IPS DF 19.7 (cell line): ENCODE measurements around the gene EPB41L5.
"Not testable (repeated sequence)": the region's sequence is repeated elsewhere in the genome, so short reads cannot be mapped to it uniquely, and the experiment has no call there.

Source experiments
- DNase-seq: peaks from one replicate; pipeline ENCODE4 v3.0.0-alpha.2; 2013; ENCODE audit warnings: low read depth, low spot score

EPB41L5 gene

DNA sequence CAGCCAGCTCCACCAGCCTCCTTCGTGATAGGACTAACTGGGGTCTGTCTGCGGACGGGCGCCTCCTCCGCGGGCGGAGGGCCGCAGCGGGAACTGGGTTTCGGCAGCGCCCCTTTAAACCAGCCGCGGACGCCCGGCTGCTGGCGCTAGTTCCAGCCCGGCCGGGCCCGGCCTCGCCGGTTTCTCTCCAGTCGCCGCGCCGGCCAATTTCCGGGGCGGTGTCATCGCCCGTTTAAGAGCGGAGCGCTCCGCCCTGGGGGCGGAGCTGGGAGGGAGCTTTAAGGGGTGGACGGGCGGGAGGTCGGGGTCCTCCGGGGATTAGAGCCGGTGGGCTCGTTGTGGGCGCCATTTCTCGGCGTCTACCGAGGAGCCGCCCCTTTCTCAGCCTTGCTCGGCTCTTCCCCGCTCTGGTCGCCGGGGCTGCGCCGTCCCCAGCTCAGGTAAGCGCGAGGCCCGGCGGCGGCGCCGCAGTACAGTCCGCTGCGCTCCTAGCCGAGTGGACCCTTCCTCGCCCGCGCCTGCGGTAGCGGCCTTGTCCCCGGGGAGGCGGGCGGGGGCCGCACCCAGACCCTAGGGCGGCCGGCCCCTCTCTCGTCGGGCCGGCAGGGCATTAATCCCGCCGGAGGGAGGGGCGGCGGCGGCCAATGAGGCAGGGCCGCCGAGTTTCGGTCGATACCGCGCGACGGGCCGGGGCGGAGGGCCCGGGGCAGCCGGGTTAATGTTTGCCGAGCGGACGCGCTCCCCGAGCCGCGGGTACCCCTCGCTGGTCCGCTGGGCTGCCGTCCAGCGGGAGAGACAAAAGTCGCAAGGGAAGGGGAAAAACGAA is at the start of gene EPB41L5:
Gene EPB41L5, plus strand, starts transcription at position 307 of the 826 bp plus-strand sequence. CDS start 6,008 bp downstream, outside the sequence.
- peak; percentile 67 for DNase-seq

DNA sequence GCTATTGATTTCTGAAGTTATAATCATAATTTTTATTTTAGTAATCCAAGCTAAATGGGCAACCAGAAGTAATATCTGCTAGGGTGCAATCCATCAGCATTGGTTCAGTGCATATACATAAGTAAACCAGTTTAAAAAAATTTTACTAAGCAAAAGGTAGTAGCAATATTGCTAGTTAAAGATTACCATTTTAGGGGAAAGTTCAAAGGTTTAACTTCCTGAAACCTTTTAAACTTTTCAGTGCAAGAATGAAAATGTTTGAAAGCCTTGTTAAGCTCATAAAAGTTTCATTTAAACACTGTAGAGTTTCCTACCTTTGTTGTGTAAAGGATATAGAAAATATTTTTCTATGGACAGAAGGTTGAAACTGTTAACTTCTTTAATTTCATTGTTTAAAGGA is 31.0 kb upstream of the EPB41L5 start:
- DNase-seq: no peak

DNA sequence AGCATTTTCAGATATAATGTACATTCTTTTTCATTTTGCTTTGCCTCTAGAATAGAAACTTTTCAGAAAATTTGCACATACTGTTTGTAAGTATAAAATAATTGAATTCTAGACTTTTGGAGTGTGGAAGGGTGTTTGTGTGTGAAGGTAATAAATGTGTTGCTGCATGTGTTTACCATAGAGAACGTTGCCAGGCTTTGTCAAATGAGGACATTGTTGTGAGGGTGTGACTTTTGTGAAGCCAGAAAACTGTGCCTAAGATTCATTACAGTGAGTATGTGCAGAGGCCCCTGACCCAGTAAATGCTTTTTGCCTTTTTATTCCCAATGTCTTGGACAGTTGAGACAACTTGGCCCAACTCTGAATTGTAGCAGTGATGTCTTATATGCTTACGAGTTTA is 30.4 kb upstream of the EPB41L5 start:
- no peak for DNase-seq

DNA sequence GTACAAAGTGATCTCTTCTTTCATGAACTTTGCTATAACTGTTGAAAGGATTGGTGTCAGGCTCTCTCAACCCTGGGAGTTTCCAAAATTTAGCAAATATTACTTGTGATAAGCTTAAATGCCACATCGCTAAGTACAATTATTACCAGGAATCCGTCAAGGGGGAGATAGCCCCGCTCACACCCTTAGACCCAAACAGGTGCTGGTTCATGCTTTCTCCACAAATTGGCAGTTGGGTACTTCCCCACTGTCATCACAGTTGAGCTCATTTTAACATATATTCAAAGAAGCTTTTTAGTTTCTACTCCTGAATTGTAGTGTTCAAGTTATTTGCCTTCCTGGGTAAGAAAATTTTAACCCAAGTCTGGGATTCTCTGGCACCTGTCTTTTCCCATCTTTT is 29.8 kb upstream of the EPB41L5 start:
- DNase-seq: no peak

DNA sequence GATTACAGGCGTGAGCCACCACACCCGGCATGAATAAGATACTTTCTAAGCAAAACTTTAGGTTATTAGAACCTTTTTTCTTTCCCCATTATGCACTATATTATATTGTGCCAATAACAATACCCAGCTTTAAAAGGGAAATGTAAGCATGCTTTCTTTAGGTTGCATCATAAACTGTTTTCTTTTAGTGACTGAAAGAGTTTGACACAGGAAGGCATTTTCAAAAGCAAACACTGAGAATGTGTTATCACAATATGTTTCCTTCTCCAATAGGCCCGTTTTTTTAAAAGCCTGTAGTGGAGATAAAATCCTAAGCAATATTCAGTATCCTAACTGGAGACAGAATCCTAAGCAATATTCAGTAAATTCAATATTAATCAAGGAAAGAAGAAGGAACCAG is 16.7 kb upstream of the EPB41L5 start:
- DNase-seq: no peak

DNA sequence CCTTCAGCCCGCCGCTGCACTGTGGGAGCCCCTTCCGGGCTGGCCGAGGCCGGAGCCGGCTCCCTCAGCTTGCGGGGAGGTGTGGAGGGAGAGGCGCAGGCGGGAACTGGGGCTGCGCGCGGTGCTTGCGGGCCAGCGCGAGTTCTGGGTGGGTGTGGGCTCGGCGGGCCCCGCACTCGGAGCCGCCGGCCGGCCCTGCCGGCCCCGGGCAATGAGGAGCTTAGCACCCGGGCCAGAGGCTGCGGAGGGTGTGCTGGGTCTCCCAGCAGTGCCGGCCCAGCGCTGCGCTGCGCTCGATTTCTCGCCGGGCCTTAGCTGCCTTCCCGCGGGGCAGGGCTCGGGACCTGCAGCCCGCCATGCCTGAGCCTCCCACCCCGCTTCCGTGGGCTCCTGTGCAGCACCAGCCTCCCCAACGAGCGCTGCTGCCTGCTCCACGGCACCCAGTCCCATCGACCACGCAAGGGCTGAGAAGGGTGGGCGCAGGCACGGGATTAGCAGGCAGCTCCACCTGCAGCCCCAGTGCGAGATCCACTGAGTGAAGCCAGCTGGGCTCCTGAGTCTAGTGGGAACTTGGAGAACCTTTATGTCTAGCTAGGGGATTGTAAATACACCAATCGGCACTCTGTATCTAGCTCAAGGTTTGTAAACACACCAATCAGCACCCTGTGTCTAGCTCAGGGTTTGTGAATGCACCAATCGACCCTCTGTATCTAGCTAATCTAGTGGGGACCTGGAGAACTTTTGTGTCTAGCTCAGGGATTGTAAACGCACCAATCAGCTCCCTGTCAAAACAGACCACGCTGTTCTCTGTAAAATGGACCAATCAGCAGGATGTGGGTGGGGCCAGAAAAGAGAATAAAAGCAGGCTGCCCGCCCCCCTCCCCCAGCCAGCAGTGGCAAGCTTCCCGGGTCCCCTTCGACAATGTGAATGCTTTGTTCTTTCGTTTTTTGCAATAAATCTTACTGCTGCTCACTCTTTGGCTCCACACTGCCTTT is 15.7 kb upstream of the EPB41L5 start:
- not testable (repeated sequence) for DNase-seq

DNA sequence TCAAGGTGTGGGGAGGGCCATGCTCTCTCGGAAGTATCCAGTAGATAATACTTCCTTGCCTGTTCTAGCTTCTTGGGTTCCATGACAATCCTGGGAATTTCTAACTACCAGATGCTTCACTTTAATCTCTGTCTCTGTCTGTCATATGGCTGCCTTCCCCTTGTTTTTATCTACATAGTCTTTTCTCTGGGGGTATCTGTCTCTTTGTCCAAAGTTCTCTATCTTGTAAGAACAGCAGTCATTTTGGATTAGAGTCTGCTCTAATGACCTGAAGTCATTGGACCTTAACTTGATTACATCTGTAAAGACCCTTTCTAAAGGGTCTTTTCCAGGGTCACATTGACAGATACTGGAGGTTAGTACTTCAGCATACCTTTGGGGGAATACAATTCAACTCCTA is 11.4 kb upstream of the EPB41L5 start:
- no peak for DNase-seq

DNA sequence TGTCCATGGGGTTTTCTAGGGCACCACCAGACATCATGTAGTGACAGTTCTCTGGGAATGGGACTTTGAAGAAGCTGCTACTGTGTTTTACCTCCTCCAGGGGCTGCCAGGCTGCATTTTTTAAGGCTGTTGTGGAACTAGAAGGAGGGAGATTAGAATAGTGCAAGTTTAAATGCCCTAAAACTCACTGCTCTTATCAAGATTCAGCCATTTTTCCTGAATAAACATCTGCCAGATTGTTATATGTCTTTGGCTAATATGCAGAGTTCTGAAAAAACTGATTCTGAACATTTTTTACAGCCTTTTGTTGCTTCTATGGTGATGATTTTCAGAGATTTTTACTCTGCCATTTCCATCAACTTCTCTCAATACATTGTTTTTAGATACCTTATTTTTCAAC is 8.6 kb upstream of the EPB41L5 start:
- no peak for DNase-seq

DNA sequence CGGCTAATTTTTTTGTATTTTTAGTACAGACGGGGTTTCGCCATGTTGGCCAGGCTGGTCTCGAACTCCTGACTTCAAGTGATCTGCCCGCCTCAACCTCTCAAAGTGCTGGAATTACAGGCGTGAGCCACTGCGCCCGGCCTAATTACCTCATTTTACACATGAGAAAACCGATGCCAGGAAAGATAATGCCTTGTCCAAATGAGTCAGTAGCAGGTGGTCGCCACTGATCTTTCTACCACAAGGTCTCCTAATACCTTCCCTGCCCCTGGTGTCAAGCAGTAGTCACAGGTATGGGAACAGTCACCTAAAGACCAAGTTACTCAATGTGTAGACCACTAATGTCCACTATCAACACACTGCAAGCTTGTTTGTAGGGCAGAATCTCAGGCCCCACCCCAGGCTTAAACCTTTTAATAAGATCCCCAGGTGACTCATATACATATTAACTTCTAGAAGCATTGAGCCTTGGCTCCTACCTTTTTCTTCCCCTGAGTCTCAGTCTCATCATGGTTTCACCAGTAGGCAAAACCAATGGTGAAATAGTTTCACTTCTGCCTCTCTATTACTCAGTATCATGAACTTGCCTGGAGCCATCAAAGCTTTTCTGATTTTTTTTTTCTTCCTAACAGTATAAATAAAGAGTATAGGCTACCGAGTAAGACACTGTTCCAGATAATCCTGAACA is 6.9 kb upstream of the EPB41L5 start:
- DNase-seq: no peak

DNA sequence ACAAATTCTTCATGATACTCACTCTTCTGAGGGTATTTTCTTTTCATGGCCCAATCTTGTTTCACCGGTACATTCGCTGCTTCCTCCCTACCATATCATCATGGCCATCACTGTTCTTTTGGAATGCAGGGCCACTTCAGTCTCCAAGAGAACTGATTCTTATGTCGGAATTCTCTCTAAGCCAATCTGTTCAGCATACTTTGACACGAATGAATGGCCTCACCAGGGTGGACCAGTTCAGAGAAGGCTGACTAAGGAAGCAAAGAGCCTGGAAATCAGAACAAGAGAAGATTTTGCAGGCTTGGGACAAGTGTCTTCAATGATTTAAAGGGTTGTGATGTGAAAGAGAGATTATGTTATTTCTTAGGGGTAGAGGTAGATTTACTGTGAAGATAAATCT is 5.0 kb upstream of the EPB41L5 start:
- DNase-seq: no peak

DNA sequence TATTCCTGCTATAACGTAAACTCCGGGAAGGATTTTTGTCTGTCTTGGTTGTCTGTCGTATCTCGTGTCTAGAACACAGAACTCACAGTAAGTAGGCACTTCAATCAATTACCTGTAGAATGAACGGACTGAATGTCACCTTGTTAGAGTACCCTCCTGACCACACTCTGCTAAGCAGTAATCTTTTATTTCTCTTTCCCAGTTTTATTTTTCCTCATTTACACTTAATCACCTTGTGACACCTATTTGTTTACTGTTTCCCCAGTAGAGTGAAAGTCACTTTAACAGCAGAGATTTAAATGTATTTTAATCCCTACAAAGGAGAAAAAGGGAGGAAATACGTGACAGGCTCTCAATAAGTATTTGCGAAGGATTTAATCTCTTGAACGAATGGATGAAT is 514 bp upstream of the EPB41L5 start:
- DNase-seq: no peak

DNA sequence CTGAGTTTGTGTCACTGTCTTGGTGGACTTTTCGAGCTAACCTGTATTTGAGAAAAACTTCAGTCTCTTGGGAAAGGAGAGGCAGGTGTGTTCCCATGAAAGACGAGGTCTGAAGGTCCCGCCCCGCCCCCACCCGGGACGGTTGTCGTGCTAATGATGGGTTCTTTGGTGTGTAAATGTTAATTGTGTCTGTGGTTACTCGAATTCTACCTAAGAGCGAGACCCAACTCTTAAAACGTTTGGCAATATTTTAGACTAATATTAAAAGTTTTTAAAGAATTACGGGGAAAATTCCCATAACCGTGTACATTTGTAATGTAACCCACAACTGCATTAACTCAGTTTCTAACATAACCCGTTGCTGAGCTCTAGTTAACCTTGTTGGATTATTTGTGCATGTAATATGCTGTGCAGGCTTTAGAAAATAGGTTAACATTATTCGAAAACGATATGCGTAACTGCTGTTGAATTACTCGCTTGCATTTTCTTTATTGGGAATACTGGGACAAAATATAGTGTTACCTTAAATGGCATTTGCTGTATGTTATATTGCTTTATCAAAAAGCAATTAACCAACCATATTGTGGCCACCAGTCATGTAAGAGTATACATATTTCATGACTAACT is 833 bp downstream of the EPB41L5 start:
- DNase-seq: no peak

DNA sequence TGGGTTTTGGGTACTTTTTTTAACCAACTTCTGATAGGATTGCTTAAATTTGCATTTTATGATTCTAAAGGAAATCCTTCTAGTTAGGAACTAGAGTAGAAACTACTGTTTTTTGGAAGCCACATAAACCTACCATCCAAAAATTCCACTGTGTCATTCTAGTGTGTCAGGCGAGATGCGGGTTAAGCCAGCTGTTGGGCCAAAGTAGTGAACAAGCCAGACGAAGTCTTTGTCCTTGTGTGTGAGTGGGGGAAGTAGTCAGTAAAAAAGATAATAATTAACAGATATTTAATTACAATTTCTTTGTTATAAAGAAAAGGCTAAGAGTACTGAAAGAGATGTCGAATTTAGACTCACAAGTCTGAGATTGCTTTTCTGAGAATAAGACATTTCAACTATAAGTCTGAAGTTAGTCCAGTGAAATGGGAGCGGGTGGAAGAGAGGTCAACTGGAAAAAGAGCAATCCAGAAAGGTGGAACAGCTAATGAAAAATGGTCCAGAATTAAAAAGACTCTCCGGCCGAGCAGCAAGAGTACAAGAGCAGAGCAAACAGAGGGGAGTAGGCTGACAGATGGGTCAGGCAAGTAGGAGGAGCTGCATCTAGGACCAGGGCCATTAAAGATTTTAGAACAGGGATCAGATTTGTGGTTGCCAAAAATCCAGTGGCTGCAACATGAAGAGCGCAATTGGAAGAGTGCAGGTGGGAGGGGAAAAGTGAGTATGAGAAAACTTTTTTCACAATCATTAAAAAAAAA is 1.5 kb downstream of the EPB41L5 start:
- no peak for DNase-seq

DNA sequence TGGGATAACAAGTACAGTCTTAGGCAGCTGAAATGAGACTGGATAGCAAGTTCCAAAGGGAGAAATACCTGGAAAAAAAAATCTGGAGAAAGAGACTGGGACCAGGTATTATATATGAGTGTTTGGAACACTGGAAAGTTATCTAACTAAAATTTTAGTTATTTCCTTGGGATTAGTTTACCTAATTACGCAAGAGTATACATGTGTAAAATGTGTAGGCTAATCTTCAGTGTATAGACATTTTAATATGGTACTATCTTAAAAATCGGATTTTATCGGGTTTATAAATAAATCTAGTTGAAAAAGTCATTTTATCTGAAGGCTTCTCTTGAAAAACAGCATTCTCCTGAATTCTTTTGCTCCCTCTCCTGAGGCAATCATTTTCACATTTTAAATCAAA is 3.9 kb downstream of the EPB41L5 start:
- no peak for DNase-seq

DNA sequence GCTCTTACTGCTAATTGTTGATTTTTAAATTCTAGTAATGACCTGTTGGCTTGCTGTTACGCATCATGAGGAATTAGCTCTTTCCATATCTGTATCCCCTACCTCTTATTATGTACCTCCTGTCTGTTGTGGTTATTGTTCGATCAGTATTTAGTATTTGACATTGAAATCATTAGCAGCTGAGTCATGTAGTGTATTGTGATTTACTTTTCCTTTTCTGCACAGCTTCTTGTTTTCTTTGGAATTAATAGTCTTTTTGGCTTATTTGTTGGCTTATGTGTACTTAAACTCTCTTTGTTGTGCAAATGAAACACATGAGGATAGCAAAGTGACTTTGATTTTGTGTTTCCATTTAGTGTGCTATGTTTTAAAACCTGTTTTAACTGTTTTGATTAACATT is 4.3 kb downstream of the EPB41L5 start:
- DNase-seq: no peak

DNA sequence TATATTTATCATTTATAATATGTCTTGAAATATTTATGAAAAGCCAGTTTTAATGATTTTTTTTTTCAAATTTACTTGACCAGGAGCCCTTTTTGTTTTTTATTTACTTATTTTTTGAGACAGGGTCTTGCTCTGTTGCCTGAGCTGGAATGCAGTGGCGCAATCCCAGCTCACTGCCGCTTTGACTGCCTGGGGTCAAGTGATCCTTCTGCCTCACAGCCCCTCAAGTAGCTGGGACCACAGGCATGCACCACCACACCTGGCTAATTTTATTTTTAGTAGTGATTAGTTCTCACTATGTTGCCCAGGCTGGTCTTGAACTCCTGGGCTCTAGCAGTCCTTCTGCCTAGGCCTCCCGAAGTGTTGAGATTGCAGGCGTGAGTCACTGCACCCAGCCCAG is 5.7 kb downstream of the EPB41L5 start:
- DNase-seq: no peak

DNA sequence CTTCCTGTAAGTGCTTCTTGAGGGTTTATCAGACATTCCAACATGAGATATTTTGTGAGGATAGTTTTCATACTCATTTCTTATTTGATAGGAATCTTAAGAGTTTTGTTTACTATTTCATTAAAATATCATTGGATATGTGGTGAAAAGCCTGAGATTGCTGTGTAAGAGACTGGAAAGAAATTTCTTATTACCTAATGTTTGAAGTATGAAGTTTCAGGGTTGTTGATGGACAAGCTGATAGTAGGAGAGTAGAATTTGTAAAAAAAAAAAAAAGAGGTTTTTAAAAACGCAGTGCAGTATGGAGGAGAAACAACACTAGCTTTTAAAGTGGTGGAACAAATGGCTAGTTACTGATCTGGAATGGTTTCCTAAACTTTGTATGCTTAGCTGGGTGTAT is 7.7 kb downstream of the EPB41L5 start:
- DNase-seq: no peak

DNA sequence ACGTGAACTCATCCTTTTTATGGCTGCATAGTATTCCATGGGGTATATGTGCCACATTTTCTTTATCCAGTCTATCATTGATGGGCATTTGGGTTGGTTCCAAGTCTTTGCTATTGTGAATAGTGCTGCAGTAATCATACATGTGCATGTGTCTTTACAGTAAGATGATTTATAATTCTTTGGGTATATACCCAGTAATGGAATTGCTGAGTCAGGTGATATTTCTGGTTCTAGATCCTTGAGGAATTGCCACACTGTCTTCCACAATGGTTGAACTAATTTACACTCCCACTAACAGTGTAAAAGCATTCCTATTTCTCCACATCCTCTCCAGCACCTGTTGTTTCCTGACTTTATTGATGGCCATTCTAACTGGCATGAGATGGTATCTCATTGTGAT is 9.6 kb downstream of the EPB41L5 start:
- not testable (repeated sequence) for DNase-seq

DNA sequence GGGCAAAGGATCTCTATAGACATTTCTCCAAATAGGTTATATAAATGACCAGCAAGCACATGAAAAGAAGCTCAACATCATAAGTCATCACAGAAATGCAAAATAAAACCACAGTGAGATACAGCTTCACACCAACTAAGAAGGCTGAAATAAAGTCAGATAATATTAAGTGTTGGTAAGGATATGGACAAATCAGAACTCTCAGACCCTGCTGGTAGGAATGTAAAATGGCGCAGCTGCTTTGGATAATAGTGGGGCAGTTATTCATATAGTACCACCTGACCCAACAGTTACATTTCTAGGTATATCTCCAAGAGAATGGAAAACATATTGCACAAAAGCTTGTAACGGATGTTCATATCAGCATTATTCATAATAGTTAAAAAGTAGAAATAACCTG is 14.0 kb downstream of the EPB41L5 start:
- DNase-seq: no peak

DNA sequence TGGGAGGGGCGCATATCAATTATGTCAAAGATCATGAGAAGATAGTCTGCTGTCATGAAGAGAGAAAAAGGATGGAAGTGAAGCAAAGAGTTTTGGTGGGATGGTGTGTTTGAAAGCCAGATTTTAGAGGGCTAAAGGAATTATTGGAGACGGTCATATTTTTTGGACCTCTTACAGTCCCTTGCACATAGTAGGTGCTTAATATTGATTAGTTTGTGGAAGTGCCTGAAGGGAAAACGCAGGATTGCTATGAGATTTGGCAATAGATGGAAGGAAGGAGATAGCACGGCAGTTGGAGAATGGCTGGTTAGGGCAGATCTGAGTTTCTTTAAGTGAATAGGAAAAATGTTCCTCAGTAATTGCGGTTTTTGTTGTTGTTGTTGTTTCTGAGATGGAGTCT is 15.9 kb downstream of the EPB41L5 start:
- no peak for DNase-seq
